SK-N-SH treated with all-trans-retinoic acid at 6 μM for 48 hours (cell line): ENCODE results near the gene ADI1.

Source experiments
- ATAC-seq: fragments of 200-7000 bp; cut with Tn5 transposase; 3 replicates; pipeline ENCODE4 v1.9.1; 2020; ENCODE audit warnings: mild to moderate bottlenecking, moderate library complexity
- ARNTL ChIP-seq: fragments of 450-650 bp; formaldehyde crosslinking; IDR thresholded peaks from 2 replicates; pipeline ENCODE4 v1.5.0; 2020; ENCODE audit warnings: low read depth, mild to moderate bottlenecking, moderate library complexity, borderline replicate concordance
- BACH2 ChIP-seq: fragments of 250-450 bp; sonication (Bioruptor Pico); IDR thresholded peaks from 2 replicates; pipeline ENCODE4 v1.9.0; 2021; ENCODE audit warnings: mild to moderate bottlenecking, borderline replicate concordance
- GLIS3 ChIP-seq: fragments of 250-450 bp; sonication (Bioruptor Pico); IDR thresholded peaks from 2 replicates; pipeline ENCODE4 v1.5.0; 2020; ENCODE audit warnings: mild to moderate bottlenecking, moderate library complexity
- OSR1 ChIP-seq: fragments of 250-450 bp; sonication (Bioruptor Pico); IDR thresholded peaks from 2 replicates; pipeline ENCODE4 v1.8.0; 2022; ENCODE audit warnings: moderate library complexity, mild to moderate bottlenecking, inconsistent platforms
- PATZ1 ChIP-seq: fragments of 250-450 bp; sonication (Bioruptor Pico); IDR thresholded peaks from 2 replicates; pipeline ENCODE4 v1.8.0; 2020; ENCODE audit warnings: mild to moderate bottlenecking, moderate library complexity, borderline replicate concordance
- POU6F1 ChIP-seq: fragments of 250-450 bp; sonication (Bioruptor Pico); IDR thresholded peaks from 2 replicates; pipeline ENCODE4 v1.8.0; 2021; ENCODE audit warnings: low read depth, mild to moderate bottlenecking, moderate library complexity, borderline replicate concordance
- PPARA ChIP-seq: fragments of 250-450 bp; sonication (Bioruptor Pico); IDR thresholded peaks from 2 replicates; pipeline ENCODE4 v1.5.0; 2020; ENCODE audit warnings: mild to moderate bottlenecking, borderline replicate concordance
- RARB ChIP-seq: fragments of 250-450 bp; sonication (Bioruptor Pico); IDR thresholded peaks from 2 replicates; pipeline ENCODE4 v1.8.0; 2021; ENCODE audit warnings: mild to moderate bottlenecking, moderate library complexity
- TCF4 ChIP-seq: fragments of 250-450 bp; sonication (Bioruptor Pico); IDR thresholded peaks from 2 replicates; pipeline ENCODE4 v1.8.0; 2021; ENCODE audit warnings: mild to moderate bottlenecking, moderate library complexity, borderline replicate concordance
- TOX ChIP-seq: fragments of 250-450 bp; sonication (Bioruptor Pico); IDR thresholded peaks from 2 replicates; pipeline ENCODE4 v1.8.0; 2021; ENCODE audit warnings: mild to moderate bottlenecking, moderate library complexity, borderline replicate concordance
- ZC3H10 ChIP-seq: fragments of 250-450 bp; sonication (Bioruptor Pico); IDR thresholded peaks from 2 replicates; pipeline ENCODE4 v1.5.1; 2021; ENCODE audit warnings: mild to moderate bottlenecking, moderate library complexity
- ZFP3 ChIP-seq: fragments of 250-450 bp; sonication (Bioruptor Pico); IDR thresholded peaks from 2 replicates; pipeline ENCODE4 v1.5.0; 2020; ENCODE audit warnings: mild to moderate bottlenecking, moderate library complexity
- ZFP30 ChIP-seq: fragments of 450-650 bp; formaldehyde crosslinking; IDR thresholded peaks from 2 replicates; pipeline ENCODE4 v1.5.0; 2022; ENCODE audit warnings: mild to moderate bottlenecking, moderate library complexity
- ZNF565 ChIP-seq: fragments of 450-650 bp; formaldehyde crosslinking; conservative IDR thresholded peaks from 2 replicates; pipeline ENCODE4 v1.5.0; 2020; ENCODE audit warnings: low read depth, mild to moderate bottlenecking, moderate library complexity
- ZNF8 ChIP-seq: fragments of 450-650 bp; formaldehyde crosslinking; IDR thresholded peaks from 2 replicates; pipeline ENCODE4 v1.5.0; 2020; ENCODE audit warnings: mild to moderate bottlenecking, moderate library complexity
- TF ChIP-seq, protein P1 (sequence below): fragments of 250-450 bp; sonication (Bioruptor Pico); IDR thresholded peaks from 2 replicates; pipeline ENCODE4 v1.5.1; 2021; ENCODE audit warnings: mild to moderate bottlenecking, moderate library complexity
- TF ChIP-seq, protein P2 (sequence below): fragments of 250-450 bp; sonication (Bioruptor Pico); IDR thresholded peaks from 2 replicates; pipeline ENCODE4 v1.5.0; 2020; ENCODE audit warnings: mild to moderate bottlenecking, moderate library complexity
- TF ChIP-seq, protein P3 (sequence below): fragments of 250-450 bp; sonication (Bioruptor Pico); IDR thresholded peaks from 2 replicates; pipeline ENCODE4 v1.5.1; 2020; ENCODE audit warnings: low read depth, mild to moderate bottlenecking, moderate library complexity

ADI1 gene

GRCh38 chr2:3480352-3481010 is 38.9 kb downstream of the ADI1 start:
- ATAC-seq, result no peak
- no peak for TF ChIP-seq BACH2 (CRISPR knock-in tag)
- TF ChIP-seq TCF4, result no peak
- TF ChIP-seq PATZ1, result no peak
- no peak for TF ChIP-seq TOX (CRISPR knock-in tag)
- no peak for TF ChIP-seq ZFP3 (CRISPR knock-in tag)
- no peak for TF ChIP-seq ZFP30 (CRISPR knock-in tag)
- TF ChIP-seq POU6F1 (CRISPR knock-in tag), result no peak
- TF ChIP-seq, protein P1, sequence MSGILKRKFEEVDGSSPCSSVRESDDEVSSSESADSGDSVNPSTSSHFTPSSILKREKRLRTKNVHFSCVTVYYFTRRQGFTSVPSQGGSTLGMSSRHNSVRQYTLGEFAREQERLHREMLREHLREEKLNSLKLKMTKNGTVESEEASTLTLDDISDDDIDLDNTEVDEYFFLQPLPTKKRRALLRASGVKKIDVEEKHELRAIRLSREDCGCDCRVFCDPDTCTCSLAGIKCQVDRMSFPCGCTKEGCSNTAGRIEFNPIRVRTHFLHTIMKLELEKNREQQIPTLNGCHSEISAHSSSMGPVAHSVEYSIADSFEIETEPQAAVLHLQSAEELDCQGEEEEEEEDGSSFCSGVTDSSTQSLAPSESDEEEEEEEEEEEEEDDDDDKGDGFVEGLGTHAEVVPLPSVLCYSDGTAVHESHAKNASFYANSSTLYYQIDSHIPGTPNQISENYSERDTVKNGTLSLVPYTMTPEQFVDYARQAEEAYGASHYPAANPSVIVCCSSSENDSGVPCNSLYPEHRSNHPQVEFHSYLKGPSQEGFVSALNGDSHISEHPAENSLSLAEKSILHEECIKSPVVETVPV (CRISPR knock-in tag), result no peak
- no peak for TF ChIP-seq ZC3H10
- no peak for TF ChIP-seq ZNF8
- TF ChIP-seq RARB (CRISPR knock-in tag), result no peak
- TF ChIP-seq, protein P2, sequence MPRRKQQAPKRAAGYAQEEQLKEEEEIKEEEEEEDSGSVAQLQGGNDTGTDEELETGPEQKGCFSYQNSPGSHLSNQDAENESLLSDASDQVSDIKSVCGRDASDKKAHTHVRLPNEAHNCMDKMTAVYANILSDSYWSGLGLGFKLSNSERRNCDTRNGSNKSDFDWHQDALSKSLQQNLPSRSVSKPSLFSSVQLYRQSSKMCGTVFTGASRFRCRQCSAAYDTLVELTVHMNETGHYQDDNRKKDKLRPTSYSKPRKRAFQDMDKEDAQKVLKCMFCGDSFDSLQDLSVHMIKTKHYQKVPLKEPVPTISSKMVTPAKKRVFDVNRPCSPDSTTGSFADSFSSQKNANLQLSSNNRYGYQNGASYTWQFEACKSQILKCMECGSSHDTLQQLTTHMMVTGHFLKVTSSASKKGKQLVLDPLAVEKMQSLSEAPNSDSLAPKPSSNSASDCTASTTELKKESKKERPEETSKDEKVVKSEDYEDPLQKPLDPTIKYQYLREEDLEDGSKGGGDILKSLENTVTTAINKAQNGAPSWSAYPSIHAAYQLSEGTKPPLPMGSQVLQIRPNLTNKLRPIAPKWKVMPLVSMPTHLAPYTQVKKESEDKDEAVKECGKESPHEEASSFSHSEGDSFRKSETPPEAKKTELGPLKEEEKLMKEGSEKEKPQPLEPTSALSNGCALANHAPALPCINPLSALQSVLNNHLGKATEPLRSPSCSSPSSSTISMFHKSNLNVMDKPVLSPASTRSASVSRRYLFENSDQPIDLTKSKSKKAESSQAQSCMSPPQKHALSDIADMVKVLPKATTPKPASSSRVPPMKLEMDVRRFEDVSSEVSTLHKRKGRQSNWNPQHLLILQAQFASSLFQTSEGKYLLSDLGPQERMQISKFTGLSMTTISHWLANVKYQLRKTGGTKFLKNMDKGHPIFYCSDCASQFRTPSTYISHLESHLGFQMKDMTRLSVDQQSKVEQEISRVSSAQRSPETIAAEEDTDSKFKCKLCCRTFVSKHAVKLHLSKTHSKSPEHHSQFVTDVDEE, result no peak
- no peak for TF ChIP-seq ZNF565
- no peak for TF ChIP-seq OSR1
- no peak for TF ChIP-seq GLIS3 (CRISPR knock-in tag)
- TF ChIP-seq, all 23 proteins: peak for 0

- TF ChIP-seq ZFP30 (CRISPR knock-in tag) (no peak), ARNTL (no peak), POU6F1 (CRISPR knock-in tag) (no peak), GLIS3 (CRISPR knock-in tag) (no peak), TOX (CRISPR knock-in tag) (no peak), RARB (CRISPR knock-in tag) (no peak), ZFP3 (CRISPR knock-in tag) (no peak), ZC3H10 (no peak), PPARA (CRISPR knock-in tag) (no peak)
- TF ChIP-seq, protein P3, sequence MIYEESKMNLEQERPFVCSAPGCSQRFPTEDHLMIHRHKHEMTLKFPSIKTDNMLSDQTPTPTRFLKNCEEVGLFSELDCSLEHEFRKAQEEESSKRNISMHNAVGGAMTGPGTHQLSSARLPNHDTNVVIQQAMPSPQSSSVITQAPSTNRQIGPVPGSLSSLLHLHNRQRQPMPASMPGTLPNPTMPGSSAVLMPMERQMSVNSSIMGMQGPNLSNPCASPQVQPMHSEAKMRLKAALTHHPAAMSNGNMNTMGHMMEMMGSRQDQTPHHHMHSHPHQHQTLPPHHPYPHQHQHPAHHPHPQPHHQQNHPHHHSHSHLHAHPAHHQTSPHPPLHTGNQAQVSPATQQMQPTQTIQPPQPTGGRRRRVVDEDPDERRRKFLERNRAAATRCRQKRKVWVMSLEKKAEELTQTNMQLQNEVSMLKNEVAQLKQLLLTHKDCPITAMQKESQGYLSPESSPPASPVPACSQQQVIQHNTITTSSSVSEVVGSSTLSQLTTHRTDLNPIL (CRISPR knock-in tag), result no peak
- ATAC-seq, result no peak
These were observed 39.7 kb downstream of the ADI1 start for GRCh38 chr2:3479430-3480320.
